ENCODE results near the gene BORCS5.

GRCh38 chr12:12467264-12467663, 110.4 kb downstream of the BORCS5 start:
- TF ChIP-seq POLR2AphosphoS5 (IDR thresholded peaks at IDR 0.05; ENCODE audit: low read depth, low read length) (no peak), HDAC2 (IDR thresholded peaks at IDR 0.05; ENCODE audit: borderline replicate concordance in 1 of 2, low read depth in 2 of 2, low read length in 2 of 2) (no peak), CTCF (IDR thresholded peaks at IDR 0.05; ENCODE audit: control extremely low read depth in 1 of 3, insufficient read depth in 1 of 3, low read depth in 1 of 3, low read length in 3 of 3) (no peak), CHD2 (IDR thresholded peaks at IDR 0.05; ENCODE audit: low read length) (no peak), JUN (IDR thresholded peaks at IDR 0.05; ENCODE audit: low read depth, low read length) (no peak)
